ENCODE data around the gene OR51D1.

DNA sequence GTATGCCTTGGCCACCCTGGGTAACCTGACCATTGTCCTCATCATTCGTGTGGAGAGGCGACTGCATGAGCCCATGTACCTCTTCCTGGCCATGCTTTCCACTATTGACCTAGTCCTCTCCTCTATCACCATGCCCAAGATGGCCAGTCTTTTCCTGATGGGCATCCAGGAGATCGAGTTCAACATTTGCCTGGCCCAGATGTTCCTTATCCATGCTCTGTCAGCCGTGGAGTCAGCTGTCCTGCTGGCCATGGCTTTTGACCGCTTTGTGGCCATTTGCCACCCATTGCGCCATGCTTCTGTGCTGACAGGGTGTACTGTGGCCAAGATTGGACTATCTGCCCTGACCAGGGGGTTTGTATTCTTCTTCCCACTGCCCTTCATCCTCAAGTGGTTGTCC is 2.7 kb downstream of the OR51D1 start:
- TF ChIP-seq POLR2A (IDR thresholded peaks at IDR 0.05; ENCODE audit: low read depth, low read length) = no peak
- no peak for TF ChIP-seq POLR2AphosphoS5 (IDR thresholded peaks at IDR 0.05; ENCODE audit: low read depth, low read length)
